ENCODE data around the gene PNPLA2. TPM values are rescaled to one million over a fixed set of nuclear protein-coding genes. Genes with fewer than 3 reads are reported as not detected.
A peak's percentile ranks its signal among the peaks of the same experiment; 100 is the strongest.

Gene PNPLA2
- total RNA-seq, 2 donors from 2014 or later = 24.5 to 49.1 TPM

DNA sequence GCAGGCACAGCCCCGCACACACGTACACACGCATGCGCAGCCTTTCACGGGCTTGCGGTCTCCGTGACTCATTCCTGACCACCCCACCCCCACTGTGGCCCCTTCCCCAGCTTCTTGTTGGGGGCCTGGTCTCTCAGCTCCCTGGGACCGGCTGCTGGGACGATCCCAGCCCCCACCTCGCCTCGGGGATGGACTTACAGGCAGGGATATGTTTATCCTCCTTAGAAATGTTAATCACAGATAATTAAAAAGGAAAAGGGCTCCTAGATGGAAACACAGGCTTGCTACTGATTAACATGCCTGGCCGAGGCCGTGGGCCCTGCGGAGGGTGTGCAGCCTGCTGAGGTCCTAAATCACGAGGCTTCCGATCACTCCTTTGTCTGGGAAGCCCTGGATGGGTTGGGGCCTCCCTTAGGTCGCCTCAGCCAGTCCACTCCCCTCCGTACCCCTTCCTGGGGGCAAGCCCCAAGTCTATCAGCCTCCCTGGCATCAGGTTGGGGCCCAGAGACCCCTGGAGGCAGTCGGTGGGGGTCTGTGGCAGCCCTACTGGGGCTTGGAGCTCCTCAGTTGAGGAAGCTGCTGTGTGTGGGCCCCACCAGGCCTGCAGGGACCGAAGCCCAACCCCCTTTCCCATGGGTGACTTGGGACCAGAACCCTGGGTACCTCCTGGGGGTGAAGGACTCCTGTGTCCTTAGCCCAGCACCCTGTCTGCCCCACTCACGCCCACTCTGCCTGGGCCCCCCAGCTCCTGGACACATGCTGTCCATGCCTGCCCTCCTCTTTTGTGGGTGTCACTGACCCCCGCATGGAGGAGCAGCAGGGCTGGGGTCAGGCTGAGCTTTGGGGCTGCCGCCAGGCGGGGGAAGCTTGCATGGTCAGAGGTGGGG lies 44.6 kb downstream of the PNPLA2 start:
- ATAC-seq = no peak
- DNase-seq (ENCODE audit: low spot score in 2 of 2) = no peak
- Mint-ChIP-seq H3K36me3 (no peaks in the 10 kb centered on the region), H3K27ac (no peak overlapping the region), H3K9me3 (no peaks in the 10 kb centered on the region)

DNA sequence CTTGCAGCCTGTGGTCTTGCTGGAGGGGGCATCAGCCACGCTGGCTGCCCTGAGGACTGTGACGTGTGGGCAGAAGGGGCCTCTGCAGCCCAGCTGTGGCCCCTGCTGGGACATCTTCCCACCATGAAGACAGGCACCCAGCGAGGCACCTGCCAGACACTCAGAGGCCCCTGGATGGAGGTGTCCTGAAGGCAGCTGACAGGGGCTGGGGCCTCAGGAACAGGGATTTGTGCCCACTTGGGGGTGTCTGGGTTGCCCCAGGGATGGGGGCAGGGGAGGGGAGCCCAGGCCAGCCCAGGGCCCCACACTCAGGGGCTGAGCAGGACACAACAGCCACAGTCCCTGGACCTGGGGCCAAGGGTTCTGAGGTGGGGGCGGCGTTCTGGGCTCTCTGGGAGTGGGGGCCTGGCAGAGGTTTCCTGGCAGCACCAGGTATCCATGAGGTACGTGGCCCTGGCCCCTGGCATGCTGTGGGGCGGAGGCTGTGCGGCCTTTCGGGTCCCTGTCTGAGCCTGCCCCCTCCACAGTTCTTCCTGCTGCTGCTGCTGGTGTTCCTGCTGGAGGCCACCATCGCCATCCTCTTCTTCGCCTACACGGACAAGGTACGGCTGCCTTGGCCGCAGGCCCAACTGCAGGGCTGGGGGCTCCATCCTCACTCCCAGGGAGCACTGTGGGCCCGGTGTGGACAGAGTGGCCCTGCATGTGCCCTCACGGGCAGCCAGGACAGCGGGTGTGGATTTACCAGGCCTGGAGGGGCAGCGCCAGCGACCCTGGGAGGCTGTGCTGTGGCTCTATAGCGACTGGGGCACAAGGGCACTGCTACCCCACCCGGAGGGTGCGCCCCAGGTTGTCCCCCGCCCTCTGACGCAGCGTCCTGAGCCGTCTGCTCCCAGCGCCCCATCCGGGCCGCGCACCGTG lies 45.5 kb downstream of the PNPLA2 start:
- no peak for ATAC-seq
- Mint-ChIP-seq H3K9me3 (no peaks in the 10 kb centered on the region), H3K36me3 (no peaks in the 10 kb centered on the region), H3K27ac (no peak overlapping the region)
- no peak for DNase-seq (ENCODE audit: low spot score in 2 of 2)

DNA sequence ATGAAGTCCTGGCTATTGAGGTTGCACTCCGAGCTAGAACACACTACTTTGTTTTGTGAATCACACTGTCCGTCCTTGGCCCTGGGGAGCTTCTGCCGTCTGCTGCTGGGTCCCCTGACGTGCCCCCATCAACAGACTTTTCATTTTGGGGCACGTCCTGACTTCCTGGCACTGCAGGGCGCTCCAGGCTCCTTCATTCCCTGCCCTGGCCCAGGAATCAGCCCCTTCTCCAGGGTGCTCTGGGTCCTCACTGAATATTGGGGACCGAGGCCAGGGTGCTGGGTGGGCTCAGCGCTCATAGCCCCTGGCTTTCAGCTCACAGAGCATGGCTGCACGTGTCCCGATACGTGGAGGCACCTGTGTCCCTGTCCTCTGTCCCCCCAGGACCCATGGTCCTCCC lies 46.2 kb downstream of the PNPLA2 start:
- DNase-seq (ENCODE audit: low spot score in 2 of 2) (no peak), ATAC-seq (no peak)
- Mint-ChIP-seq H3K36me3 (no peaks in the 10 kb centered on the region), H3K9me3 (no peaks in the 10 kb centered on the region), H3K27ac (peak overlapping the region in 1 of 2 donors; percentile 36)

DNA sequence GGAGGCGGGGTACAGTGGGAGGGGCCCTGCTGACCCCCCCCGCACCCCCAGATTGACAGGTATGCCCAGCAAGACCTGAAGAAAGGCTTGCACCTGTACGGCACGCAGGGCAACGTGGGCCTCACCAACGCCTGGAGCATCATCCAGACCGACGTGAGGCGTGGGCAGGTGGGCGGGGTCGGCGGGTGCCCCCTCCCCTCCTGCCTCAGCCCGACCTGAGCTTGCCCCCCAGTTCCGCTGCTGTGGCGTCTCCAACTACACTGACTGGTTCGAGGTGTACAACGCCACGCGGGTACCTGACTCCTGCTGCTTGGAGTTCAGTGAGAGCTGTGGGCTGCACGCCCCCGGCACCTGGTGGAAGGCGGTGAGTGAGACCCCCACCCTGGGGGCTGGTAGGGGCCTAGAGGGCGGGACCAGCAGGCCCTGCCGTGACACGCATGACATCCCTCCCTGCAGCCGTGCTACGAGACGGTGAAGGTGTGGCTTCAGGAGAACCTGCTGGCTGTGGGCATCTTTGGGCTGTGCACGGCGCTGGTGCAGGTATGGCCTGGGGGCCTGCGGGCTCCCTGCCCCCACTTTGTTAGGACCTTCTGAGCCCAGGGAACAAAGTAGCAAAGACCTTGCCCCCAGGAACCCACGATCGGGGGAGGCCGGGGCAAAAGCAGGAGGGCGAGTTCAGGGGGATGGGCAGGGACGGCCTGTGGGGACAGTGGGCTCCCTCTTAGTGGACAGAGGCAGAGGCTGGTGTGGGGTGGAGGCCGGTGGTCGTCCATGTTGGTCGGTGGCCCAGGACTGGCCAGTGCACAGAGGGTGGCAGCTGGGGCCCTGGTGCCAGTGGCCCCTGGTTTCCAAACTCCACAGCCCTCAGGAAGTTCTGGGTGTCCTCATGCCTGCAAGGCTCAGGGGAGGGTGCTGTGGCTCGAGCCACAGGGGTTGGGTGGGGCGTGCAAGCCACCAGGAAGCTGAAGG lies 47.0 kb downstream of the PNPLA2 start:
- DNase-seq (ENCODE audit: low spot score in 2 of 2) (no peak), ATAC-seq (no peak)
- Mint-ChIP-seq H3K9me3 (no peaks in the 10 kb centered on the region), H3K36me3 (no peaks in the 10 kb centered on the region), H3K27ac (no peak overlapping the region)

DNA sequence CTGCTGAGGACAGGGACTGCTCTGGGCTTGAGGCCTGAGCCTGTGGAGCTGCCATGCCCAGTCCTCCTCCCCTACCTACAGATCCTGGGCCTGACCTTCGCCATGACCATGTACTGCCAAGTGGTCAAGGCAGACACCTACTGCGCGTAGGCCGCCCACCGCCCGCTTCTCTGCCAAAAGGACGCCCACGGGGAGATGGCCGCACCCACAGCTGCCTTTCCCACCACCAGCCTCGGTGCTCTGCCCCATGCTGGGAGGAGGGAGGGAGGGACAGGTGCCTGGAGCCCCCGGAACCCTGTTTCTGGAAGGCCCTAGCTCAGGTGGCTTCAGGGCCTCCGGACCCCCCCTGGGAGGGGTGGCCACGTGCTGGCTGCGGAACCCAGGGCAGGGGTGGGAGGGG lies 47.8 kb downstream of the PNPLA2 start:
- ATAC-seq (no peak), DNase-seq (ENCODE audit: low spot score in 2 of 2) (no peak)
- Mint-ChIP-seq H3K27ac (no peak overlapping the region), H3K36me3 (no peaks in the 10 kb centered on the region), H3K9me3 (no peaks in the 10 kb centered on the region)

DNA sequence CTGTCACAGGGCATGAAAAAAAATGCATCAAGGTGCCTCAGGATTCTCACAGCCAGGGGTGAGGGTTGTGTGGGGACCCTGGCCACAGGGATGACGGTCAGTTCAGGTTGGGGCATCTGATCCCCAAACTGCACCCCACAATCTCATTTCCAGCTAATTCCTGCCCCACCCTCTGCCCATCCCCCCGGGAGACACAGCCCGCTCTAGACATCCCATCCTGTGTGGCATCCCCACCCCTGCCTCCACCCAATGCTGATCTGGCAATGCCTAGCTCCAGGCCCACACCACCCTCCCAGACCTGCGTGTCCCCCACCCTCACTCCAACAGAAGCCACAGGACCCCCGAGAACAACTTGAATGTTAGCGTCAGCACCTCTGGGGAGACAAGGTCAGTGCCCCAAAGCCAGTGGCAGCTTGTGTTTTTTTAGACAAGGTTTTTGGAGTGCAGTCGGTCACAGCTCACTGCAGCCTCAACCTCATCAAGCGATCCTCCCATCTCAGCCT lies 49.2 kb downstream of the PNPLA2 start:
- no peak for ATAC-seq
- Mint-ChIP-seq H3K9me3 (no peaks in the 10 kb centered on the region), H3K36me3 (no peaks in the 10 kb centered on the region), H3K27ac (peak overlapping the region in 1 of 2 donors; percentile 58)
- DNase-seq (ENCODE audit: low spot score in 2 of 2) = no peak

DNA sequence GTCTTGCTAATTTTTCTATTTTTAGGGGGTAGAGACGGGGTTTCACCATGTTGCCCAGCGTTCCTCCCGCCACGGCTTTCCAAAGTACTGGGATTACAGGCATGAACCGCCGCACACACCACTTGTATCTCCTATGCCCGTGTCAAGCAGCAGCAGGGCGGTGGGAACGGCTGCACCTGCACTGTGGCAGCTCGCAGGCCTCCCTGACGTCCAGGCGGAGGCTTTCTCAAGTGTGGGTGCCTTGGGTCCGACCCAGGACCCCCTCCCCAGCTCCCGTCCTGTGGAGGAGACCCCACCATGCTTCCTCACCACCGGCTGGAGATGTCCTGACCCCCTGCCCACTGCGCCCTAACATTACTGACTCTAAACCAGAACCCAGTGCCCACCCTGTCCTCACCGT lies 49.7 kb downstream of the PNPLA2 start:
- Mint-ChIP-seq H3K36me3 (no peaks in the 10 kb centered on the region), H3K27ac (peak overlapping the region in 1 of 2 donors; percentile 58), H3K9me3 (no peaks in the 10 kb centered on the region)
- no peak for ATAC-seq
- no peak for DNase-seq (ENCODE audit: low spot score in 2 of 2)

DNA sequence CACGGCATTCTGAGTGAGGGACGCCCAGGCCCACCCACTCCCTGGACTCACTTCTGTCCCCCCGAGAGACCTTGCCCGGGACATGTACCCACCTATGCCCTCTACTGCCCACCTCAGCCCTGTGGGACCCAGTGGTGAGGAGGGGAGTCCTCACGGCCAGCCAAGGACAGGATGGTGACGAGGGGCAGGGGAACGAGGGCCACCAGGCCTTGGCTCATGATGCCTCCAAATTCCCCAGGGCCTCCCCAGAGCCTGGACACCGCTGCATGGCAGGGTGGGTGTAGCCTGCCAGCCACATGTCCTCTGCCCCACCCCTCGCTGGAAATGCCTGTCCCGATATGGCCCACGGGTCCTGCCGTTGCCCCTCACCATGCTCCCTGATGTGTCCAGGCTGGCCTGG lies 50.1 kb downstream of the PNPLA2 start:
- ATAC-seq (no peak), DNase-seq (ENCODE audit: low spot score in 2 of 2) (no peak)
- Mint-ChIP-seq H3K36me3 (no peaks in the 10 kb centered on the region), H3K27ac (peak overlapping the region in 1 of 2 donors; percentile 58), H3K9me3 (no peaks in the 10 kb centered on the region)

DNA sequence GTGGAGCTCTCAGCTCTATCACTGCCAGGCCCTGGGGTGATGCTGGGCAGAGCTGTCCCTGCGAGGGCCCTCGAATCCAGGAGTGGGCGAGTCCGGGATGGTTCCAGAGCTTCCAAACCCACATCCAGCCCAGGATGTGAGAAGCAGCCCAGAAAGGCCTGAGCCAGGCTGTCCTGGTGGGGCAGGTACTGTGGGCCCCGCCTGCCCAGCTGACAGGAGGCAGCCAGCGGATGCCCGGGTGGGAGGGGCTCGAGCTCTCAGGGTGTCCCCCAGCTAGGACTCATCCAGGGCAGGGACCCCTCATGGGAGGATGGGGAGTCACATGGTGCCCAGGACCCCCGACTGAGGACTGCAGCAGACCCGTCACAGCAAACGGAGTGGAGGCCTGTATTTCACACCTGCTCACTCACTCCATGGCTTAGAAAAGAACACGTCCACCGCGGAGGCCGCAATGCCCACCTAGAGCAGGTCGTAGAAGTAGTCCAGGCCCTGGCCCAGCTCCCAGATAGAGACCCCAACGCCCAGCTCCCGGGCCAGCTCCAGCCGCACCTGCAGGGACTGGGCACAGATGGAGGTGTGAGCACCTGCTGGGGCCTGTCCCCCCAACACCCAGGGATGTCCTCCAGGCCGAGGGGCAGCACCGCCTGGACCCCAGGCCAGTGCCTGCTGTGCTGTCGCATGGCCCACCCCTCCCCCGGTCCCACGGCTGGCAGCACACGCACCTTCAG lies 50.8 kb downstream of the PNPLA2 start:
- DNase-seq (ENCODE audit: low spot score in 2 of 2) (no peak), ATAC-seq (no peak)
- Mint-ChIP-seq H3K36me3 (no peaks in the 10 kb centered on the region), H3K9me3 (no peaks in the 10 kb centered on the region), H3K27ac (no peak overlapping the region)

DNA sequence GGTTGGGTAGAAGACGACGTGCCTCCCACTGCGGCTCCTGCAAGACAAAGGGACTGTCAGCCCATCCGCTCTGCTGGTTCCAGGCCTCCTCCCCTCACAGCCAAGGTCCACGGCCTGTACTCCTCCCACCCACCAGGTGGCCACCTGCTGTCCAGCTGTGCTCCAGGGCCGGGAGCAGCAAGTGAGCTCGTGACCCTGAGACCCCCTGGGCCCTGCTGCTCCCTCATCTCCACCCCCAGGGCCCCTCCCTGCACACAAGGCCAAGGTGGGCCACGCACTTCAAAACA lies 51.4 kb downstream of the PNPLA2 start:
- Mint-ChIP-seq H3K36me3 (no peaks in the 10 kb centered on the region), H3K27ac (no peak overlapping the region), H3K9me3 (no peaks in the 10 kb centered on the region)
- ATAC-seq (no peak), DNase-seq (ENCODE audit: low spot score in 2 of 2) (no peak)

DNA sequence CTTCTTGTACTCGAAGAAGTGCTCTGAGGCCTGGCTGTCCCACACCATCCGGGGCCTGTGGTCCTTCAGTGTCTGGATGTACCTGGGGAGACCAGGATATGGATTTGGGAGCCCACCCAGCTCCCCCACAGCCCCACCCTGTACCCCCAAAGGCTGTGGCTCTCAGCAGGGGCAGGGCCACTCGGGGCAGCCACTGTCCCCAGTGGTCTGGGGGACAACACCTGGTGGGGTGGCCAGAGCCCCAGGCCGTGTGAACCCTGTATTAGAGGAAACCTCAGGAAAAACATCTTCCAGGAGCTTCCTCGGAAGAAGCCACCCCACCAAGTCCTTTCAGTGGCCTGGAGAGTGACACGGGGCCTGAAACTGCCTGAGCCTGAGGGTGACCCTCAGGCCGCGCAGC lies 51.7 kb downstream of the PNPLA2 start:
- ATAC-seq (no peak), DNase-seq (ENCODE audit: low spot score in 2 of 2) (no peak)
- H3K36me3 Mint-ChIP-seq = no peaks in the 10 kb centered on the region
- no peaks in the 10 kb centered on the region for H3K9me3 Mint-ChIP-seq
- H3K27ac Mint-ChIP-seq = no peak overlapping the region

DNA sequence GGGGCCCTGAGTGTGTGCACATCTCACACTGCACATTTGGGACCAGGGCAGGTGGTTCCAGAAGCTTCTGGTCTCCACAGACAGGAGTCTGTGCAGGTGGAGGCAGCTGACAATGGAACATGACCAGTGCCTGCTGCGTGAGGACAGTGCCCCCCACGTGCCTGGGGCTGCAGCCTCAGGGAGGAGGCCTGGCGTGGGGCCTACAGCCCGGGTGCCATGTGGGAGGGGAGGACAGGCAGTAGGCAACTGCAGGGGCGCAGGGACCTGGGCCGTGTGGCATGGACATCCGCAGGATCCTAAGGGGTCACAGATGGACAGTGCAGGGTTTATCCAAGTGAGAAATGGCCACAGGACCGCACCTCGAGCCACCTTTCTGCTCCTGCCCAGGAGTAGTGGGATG lies 52.8 kb downstream of the PNPLA2 start:
- no peaks in the 10 kb centered on the region for H3K9me3 Mint-ChIP-seq
- H3K27ac Mint-ChIP-seq = peak overlapping the region in 1 of 2 donors; percentile 60
- no peak for ATAC-seq
- no peaks in the 10 kb centered on the region for H3K36me3 Mint-ChIP-seq
- no peak for DNase-seq (ENCODE audit: low spot score in 2 of 2)

DNA sequence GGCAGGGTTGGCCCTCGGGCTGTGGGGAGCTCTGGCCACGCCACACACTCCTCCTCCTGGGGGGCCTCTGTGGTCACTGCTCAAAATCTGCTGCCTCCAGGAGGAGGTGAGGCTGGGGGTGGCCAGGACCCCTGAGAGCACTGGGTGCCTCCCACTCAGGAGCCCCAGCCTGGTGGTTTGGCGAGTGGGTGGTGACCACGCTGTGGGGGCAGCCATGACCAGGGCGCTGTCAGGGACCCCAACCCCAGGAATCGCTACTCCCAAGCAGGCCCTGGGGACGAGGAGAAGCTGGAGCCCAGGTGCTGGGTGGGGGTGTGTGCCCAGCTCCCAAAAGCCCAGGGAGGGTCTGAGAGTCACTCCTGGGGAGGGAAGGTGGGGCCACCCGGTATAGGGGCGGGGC lies 54.1 kb downstream of the PNPLA2 start:
- ATAC-seq (no peak), DNase-seq (ENCODE audit: low spot score in 2 of 2) (no peak)
- H3K36me3 Mint-ChIP-seq = peaks cover 0 to 5% of the 10 kb centered on the region in 2 donors
- H3K27ac Mint-ChIP-seq = no peak overlapping the region
- H3K9me3 Mint-ChIP-seq = no peaks in the 10 kb centered on the region

DNA sequence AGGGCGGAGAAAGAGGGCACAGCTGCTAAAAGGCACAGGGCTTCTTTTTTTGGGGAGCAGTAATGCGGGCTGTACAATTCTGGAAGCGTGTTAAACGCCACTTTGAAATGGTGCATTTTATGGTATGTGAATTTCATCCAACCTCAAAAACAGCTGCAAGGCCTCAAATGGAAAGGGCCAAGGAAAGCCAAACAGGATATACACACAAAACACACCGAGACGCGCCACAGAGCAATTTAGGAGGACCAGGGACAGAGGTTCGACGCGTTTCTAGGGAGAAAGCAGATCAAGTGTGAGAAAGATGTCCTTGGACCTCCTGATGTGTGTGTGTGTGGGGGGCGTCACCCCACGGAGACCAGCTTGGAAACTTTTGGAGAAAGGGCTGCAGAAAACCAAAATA lies 55.0 kb downstream of the PNPLA2 start:
- Mint-ChIP-seq H3K36me3 (peaks cover 0 to 6% of the 10 kb centered on the region in 2 donors), H3K27ac (no peak overlapping the region), H3K9me3 (no peaks in the 10 kb centered on the region)
- ATAC-seq (no peak), DNase-seq (ENCODE audit: low spot score in 2 of 2) (no peak)

Data from activated naive CD4-positive, alpha-beta T cell treated with anti-CD3 and anti-CD28 coated beads, Interleukin-2, amount 50 U/mL, for 72 hours (primary cell).